ENCODE results near the gene HLF.

HLF gene

GRCh38 chr17:55264645-55265298 is at the start of gene HLF:
Gene HLF (plus strand): TSS chr17:55264960. CDS start chr17:55265485, 525 bp downstream.
- H3K4me3 Mint-ChIP-seq: peak within 1 kb of the TSS; percentile 62
- DNase-seq (ENCODE audit: low spot score in 2 of 2) (peak; percentile 45 to 70), ATAC-seq (peak; percentile 93)
- H3K36me3 Mint-ChIP-seq: no peaks in the 10 kb centered on the region
- no peaks in the 10 kb centered on the region for H3K9me3 Mint-ChIP-seq
- H3K27ac Mint-ChIP-seq: peak within 1 kb of the TSS; percentile 19
- H3K4me1 Mint-ChIP-seq: peaks cover 14% of the 10 kb centered on the region

- Mint-ChIP-seq H3K9me3 (no peaks in the 10 kb centered on the region), H3K4me1 (no peaks in the 10 kb centered on the region), H3K27ac (no peak overlapping the region), H3K36me3 (no peaks in the 10 kb centered on the region), H3K4me3 (no peak overlapping the region)
- ATAC-seq (no peak), DNase-seq (ENCODE audit: low spot score in 2 of 2) (no peak)
Observed at GRCh38 chr17:55215711-55216110, 49.0 kb upstream of the HLF start.

GRCh38 chr17:55216888-55217287 is 47.9 kb upstream of the HLF start:
- no peaks in the 10 kb centered on the region for H3K36me3 Mint-ChIP-seq
- no peak for DNase-seq (ENCODE audit: low spot score in 2 of 2)
- no peaks in the 10 kb centered on the region for H3K9me3 Mint-ChIP-seq
- no peak overlapping the region for H3K4me3 Mint-ChIP-seq
- no peaks in the 10 kb centered on the region for H3K4me1 Mint-ChIP-seq
- no peak overlapping the region for H3K27ac Mint-ChIP-seq
- no peak for ATAC-seq

GRCh38 chr17:55219459-55219858 is 45.3 kb upstream of the HLF start:
- H3K9me3 Mint-ChIP-seq: no peaks in the 10 kb centered on the region
- ATAC-seq (no peak), DNase-seq (ENCODE audit: low spot score in 2 of 2) (no peak)
- H3K36me3 Mint-ChIP-seq: no peaks in the 10 kb centered on the region
- H3K4me1 Mint-ChIP-seq: no peaks in the 10 kb centered on the region
- no peak overlapping the region for H3K4me3 Mint-ChIP-seq
- no peak overlapping the region for H3K27ac Mint-ChIP-seq

- Mint-ChIP-seq H3K4me1 (no peaks in the 10 kb centered on the region), H3K36me3 (no peaks in the 10 kb centered on the region), H3K27ac (no peak overlapping the region), H3K4me3 (no peak overlapping the region), H3K9me3 (no peaks in the 10 kb centered on the region)
- DNase-seq (ENCODE audit: low spot score in 2 of 2) (no peak), ATAC-seq (no peak)
Observed at GRCh38 chr17:55219934-55220333, 44.8 kb upstream of the HLF start.

- Mint-ChIP-seq H3K4me1 (no peaks in the 10 kb centered on the region), H3K36me3 (no peaks in the 10 kb centered on the region), H3K27ac (no peak overlapping the region), H3K4me3 (no peak overlapping the region), H3K9me3 (no peaks in the 10 kb centered on the region)
- DNase-seq (ENCODE audit: low spot score in 2 of 2) (no peak), ATAC-seq (no peak)
Observed at GRCh38 chr17:55223524-55223923, 41.2 kb upstream of the HLF start.

- Mint-ChIP-seq H3K4me3 (no peak overlapping the region), H3K4me1 (no peaks in the 10 kb centered on the region), H3K36me3 (no peaks in the 10 kb centered on the region), H3K27ac (no peak overlapping the region), H3K9me3 (no peaks in the 10 kb centered on the region)
- ATAC-seq (no peak), DNase-seq (ENCODE audit: low spot score in 2 of 2) (no peak)
Observed at GRCh38 chr17:55224746-55225145, 40.0 kb upstream of the HLF start.

- Mint-ChIP-seq H3K27ac (no peak overlapping the region), H3K36me3 (no peaks in the 10 kb centered on the region), H3K9me3 (no peaks in the 10 kb centered on the region), H3K4me3 (no peak overlapping the region), H3K4me1 (no peaks in the 10 kb centered on the region)
- no peak for ATAC-seq
- DNase-seq (ENCODE audit: low spot score in 2 of 2): no peak
Observed at GRCh38 chr17:55225237-55225636, 39.5 kb upstream of the HLF start.

GRCh38 chr17:55228683-55229192 is 36.0 kb upstream of the HLF start:
- Mint-ChIP-seq H3K4me1 (no peaks in the 10 kb centered on the region), H3K27ac (no peak overlapping the region), H3K9me3 (no peaks in the 10 kb centered on the region), H3K4me3 (no peak overlapping the region), H3K36me3 (no peaks in the 10 kb centered on the region)
- DNase-seq (ENCODE audit: low spot score in 2 of 2): no peak
- ATAC-seq: no peak

GRCh38 chr17:55229276-55229675 is 35.5 kb upstream of the HLF start:
- no peak overlapping the region for H3K4me3 Mint-ChIP-seq
- no peaks in the 10 kb centered on the region for H3K36me3 Mint-ChIP-seq
- H3K4me1 Mint-ChIP-seq: no peaks in the 10 kb centered on the region
- ATAC-seq: no peak
- H3K9me3 Mint-ChIP-seq: no peaks in the 10 kb centered on the region
- H3K27ac Mint-ChIP-seq: no peak overlapping the region
- DNase-seq (ENCODE audit: low spot score in 2 of 2): no peak

- Mint-ChIP-seq H3K27ac (no peak overlapping the region), H3K9me3 (no peaks in the 10 kb centered on the region), H3K36me3 (no peaks in the 10 kb centered on the region), H3K4me1 (no peaks in the 10 kb centered on the region), H3K4me3 (no peak overlapping the region)
- DNase-seq (ENCODE audit: low spot score in 2 of 2) (no peak), ATAC-seq (no peak)
Observed at GRCh38 chr17:55230716-55231115, 34.0 kb upstream of the HLF start.

- Mint-ChIP-seq H3K4me1 (no peaks in the 10 kb centered on the region), H3K9me3 (no peaks in the 10 kb centered on the region), H3K4me3 (no peak overlapping the region), H3K36me3 (no peaks in the 10 kb centered on the region), H3K27ac (no peak overlapping the region)
- DNase-seq (ENCODE audit: low spot score in 2 of 2): no peak
- ATAC-seq: no peak
Observed at GRCh38 chr17:55233840-55234239, 30.9 kb upstream of the HLF start.

- H3K27ac Mint-ChIP-seq: no peak overlapping the region
Observed at GRCh38 chr17:55236316-55236715, 28.4 kb upstream of the HLF start.

GRCh38 chr17:55237268-55237667 is 27.5 kb upstream of the HLF start:
- no peak for DNase-seq (ENCODE audit: low spot score in 2 of 2)
- Mint-ChIP-seq H3K9me3 (no peaks in the 10 kb centered on the region), H3K36me3 (no peaks in the 10 kb centered on the region), H3K27ac (no peak overlapping the region), H3K4me3 (peak overlapping the region; percentile 66), H3K4me1 (no peaks in the 10 kb centered on the region)
- peak; percentile 22 for ATAC-seq

More at GRCh38 chr17:55236316-55236715, 28.4 kb upstream of the HLF start:
- DNase-seq (ENCODE audit: low spot score in 2 of 2) (no peak), ATAC-seq (no peak)
- Mint-ChIP-seq H3K9me3 (no peaks in the 10 kb centered on the region), H3K36me3 (no peaks in the 10 kb centered on the region), H3K4me1 (no peaks in the 10 kb centered on the region), H3K4me3 (no peak overlapping the region)

GRCh38 chr17:55237841-55238178 is 26.9 kb upstream of the HLF start:
- Mint-ChIP-seq H3K4me1 (no peaks in the 10 kb centered on the region), H3K9me3 (no peaks in the 10 kb centered on the region), H3K36me3 (no peaks in the 10 kb centered on the region), H3K4me3 (peak overlapping the region; percentile 66), H3K27ac (no peak overlapping the region)
- DNase-seq (ENCODE audit: low spot score in 2 of 2) (no peak), ATAC-seq (no peak)

GRCh38 chr17:55238179-55238930 is 26.4 kb upstream of the HLF start:
- H3K4me3 Mint-ChIP-seq: peak overlapping the region; percentile 66
- ATAC-seq: peak; percentile 94
- DNase-seq (ENCODE audit: low spot score in 2 of 2): peak; percentile 69 to 84
- no peaks in the 10 kb centered on the region for H3K4me1 Mint-ChIP-seq
- no peaks in the 10 kb centered on the region for H3K36me3 Mint-ChIP-seq
- no peak overlapping the region for H3K27ac Mint-ChIP-seq
- H3K9me3 Mint-ChIP-seq: no peaks in the 10 kb centered on the region

Measured in stimulated activated effector memory CD8-positive, alpha-beta T cell treated with anti-CD3 and anti-CD28 coated beads, Interleukin-12 subunit alpha, Interleukin-12 subunit beta, amount 100 ng/mL, for 72 hours (primary cell).